Gastroesophageal sphincter (tissue), 3 donors: ENCODE measurements around the gene SLC27A1.

Source experiments
- CTCF ChIP-seq, 4 experiments: fragments of 200-600 bp in 2 of 4; fragments of 450-650 bp in 2 of 4; sonication (generic) in 1 of 4; IDR thresholded peaks; one replicate each; pipeline ENCODE4 v1.5.1; 2017 to 2019; ENCODE audit warnings: antibody characterized with exemption in 4 of 4, mild to moderate bottlenecking in 2 of 4, moderate library complexity in 2 of 4
- POLR2AphosphoS5 ChIP-seq: sonication (generic); formaldehyde crosslinking; IDR thresholded peaks from one replicate; pipeline ENCODE4 v1.6.1; 2017; ENCODE audit warnings: antibody characterized with exemption

DNA sequence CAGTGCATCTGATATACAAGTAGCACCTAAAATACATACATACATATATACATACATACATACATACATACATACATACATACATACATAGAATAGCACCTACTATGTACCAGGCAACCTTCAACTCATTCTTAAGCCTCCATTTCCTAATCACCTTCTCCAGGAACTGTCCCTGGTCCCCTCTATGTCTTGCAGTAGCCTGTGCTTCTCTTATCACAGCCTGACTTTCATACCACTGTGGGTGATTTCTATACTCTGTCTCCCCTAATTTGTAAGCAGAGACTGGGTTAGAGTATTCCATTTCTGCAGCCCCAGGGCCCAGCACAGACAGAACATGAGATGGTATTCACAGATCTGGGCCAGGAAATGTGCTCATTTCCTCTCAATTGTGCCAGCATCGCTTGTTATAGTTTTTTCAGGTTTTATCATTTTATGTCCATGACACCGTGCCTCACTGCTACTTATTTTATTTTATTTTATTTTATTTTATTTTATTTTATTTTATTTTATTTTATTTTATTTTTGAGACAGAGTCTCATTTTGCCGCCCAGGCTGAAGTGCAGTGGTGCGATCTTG is 70.9 kb downstream of the SLC27A1 start:
- no peak for TF ChIP-seq CTCF (IDR thresholded peaks at IDR 0.05)
- TF ChIP-seq POLR2AphosphoS5: no peak
